Medulla oblongata (tissue), 1 donor: ENCODE data around the gene WDR75.
"Not testable (repeated sequence)": the region's sequence is repeated elsewhere in the genome, so short reads cannot be mapped to it uniquely, and the experiment has no call there.

ENCODE experiments used
- DNase-seq: peaks from one replicate; pipeline ENCODE4 v3.0.0-alpha.2; 2015; ENCODE audit errors: extremely low spot score

Gene WDR75

DNA sequence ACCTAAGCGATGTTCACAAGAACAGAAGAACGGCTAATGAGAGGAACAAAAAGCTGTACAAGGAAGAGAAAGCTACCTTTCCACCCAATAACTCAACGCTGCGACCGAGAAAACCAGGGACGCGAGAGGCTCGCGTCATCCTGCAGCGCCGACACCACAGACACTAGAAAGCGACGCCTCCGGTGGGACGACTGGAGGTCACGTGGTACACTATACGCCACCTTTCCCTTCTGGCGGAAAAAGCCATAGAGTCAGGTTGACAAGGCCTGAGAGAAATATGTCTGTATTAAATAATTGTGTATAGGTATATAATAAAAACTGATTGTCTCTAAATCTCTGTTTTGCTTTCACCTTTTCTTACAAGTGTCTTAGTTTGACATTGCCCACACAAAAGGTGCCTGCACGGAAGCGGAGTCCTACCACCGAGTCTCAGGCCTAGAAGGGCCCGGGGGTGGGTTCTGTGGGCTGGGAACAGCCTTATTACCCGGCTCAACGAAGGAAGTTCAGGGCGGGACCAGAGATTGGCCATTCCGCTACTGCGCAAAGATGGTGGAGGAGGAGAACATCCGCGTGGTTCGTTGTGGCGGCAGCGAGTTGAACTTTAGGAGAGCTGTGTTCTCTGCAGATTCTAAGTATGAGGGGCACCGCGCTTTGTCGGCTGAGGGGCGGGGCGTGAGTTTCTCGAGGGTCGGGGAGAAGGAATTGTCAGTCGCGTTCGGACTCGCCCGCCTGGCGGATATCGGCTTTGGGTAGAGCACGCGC is at the start of gene WDR75:
Gene WDR75, plus strand, starts transcription at position 528 of the 762 bp plus-strand sequence. Its CDS starts 19 bp downstream, at position 547.
- DNase-seq: peak; percentile 98

- no peak for DNase-seq
These were observed 47.7 kb upstream of the WDR75 start for GRCh38 chr2:189393440-189394111.

DNA sequence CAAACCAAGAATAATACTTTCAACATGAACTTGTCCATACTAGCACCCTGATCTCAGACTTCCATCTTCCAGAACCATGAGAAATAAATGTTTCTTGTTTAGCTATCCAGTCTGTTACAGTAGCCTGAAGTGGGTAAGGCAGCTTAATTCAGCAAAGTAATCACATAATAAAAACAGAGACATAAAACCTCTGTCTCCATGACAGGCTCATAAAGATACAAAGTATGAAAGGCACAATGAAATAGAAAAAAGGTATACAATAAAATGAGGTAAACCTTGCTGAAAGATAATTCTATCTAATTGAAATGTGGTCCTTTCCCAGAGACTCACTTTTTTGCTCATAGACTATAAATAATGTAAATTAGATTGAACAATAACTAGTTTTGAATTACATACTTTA is 46.7 kb upstream of the WDR75 start:
- DNase-seq: no peak

- no peak for DNase-seq
These were observed 38.3 kb upstream of the WDR75 start for GRCh38 chr2:189402932-189403331.

GRCh38 chr2:189406586-189407233 is 34.6 kb upstream of the WDR75 start:
- DNase-seq: no peak

DNA sequence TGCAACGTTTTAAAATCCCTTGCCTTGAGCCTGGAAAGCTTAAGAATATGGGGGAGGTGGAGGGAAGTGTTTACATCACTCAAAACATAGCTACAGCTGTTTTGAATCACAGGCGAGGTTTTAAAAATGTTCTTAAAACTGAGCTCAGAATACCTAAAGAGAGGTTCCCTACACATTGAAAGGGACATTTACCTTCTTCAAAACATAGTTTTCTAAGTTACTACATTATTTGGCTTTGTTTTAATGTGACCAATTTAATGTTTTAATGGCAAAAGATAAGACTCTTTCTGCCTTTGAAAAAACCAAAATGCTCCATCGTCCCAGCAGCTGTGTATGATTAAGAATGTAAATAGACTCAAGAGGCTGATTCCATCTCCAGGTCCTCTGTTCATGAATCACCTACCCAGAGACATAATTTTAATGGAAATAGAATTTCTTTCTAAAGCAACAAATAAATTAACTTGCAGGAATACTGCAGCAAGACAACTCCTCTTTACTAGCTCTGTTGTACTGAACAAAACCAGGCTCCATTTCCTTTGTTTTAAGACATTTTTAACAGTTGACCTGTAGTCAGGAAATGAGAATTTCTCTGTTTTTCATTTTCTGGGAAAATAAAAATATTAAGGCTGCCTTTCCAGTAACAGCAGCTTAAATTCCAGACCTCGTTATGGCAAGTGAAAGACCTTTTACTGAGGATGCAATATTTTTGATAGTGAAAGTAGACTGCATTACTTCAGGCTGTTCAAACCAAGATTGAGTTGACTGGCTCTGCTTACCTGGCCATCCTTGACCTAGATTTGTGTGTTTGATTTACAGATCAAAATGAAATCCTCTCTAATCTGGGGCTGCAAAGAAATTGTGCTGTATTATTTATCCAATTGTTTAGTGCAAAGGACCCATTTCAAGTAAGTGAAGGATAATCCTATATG is 33.7 kb upstream of the WDR75 start:
- no peak for DNase-seq

- DNase-seq: no peak
These were observed 33.0 kb upstream of the WDR75 start for GRCh38 chr2:189408294-189408693.

- DNase-seq: no peak
These were observed 32.1 kb upstream of the WDR75 start for GRCh38 chr2:189409131-189409530.

DNA sequence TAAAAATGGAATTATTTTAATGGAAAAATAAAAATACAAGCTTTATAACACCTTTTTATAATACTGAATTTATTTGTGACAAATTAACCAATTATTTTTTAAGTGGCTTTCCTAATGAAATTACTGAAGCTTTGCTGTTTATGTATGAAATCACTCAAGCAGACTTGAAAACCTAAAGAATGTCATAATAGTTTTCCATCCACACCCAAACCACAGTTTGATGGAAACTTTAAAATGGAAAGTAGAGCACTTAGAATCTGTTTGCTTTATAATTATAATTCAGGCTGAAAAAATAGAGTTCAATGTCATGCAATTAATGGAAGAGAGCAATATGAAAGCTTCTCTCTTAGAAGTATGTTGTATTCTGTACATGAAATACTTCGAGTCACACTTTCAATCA is 31.6 kb upstream of the WDR75 start:
- no peak for DNase-seq

- no peak for DNase-seq
These were observed 29.4 kb upstream of the WDR75 start for GRCh38 chr2:189411860-189412259.

GRCh38 chr2:189412330-189412953 is 28.8 kb upstream of the WDR75 start:
- DNase-seq: peak; percentile 68

DNA sequence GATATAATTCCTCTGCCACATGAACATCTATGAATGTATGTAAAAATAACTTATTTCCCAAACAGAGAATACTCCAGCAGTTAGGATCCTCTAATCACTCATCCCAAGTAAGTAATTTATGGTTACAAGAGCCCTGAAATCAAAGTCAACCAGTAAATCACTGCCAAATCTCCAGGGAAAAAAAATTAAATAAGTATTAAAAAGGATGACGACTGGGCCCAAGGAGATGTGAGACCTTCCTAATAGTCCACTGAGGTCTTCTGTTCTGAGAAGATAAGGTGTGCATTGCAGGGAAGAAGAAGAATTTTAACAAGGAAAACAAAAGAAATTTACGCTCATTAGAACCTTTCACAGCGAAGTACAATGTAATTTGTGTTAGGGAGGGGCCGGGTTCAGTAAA is 28.0 kb upstream of the WDR75 start:
- DNase-seq: no peak

DNA sequence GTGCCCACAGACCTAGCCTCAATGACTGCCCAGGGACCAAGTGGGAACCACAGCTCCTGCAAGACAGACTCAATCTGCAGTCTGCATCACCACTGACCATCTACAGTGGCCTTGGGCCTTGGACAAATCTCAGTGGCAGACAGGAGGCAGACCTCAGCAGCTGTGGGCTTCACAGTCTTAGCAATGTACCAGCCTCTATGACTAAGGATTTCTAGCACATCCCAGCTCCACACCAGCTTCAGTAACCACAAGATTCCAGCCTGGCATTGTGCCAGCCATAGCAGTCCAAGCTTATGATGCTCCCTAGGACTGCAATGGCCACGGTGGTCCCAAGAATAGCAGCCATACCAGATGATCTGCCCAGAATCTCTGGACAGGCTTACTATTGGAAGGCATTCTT is 19.6 kb upstream of the WDR75 start:
- DNase-seq: no peak

DNA sequence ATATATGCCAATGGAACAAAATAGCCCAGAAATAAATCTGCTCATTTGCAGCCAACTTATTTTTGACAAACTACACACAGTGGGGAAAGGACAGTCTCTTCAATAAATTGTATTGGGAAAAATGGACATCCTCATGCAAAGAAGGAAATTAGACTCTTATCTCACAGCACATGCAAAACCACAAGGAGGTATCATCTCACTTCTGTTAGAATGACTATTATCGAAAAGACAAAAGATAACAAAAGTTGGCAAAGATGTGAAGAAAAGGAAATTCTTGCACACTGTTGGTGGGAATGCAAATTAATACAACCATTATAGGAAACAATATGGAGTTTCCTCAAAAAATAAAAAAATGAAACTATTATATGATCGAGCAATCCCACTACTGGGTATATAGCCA is 16.3 kb upstream of the WDR75 start:
- DNase-seq: no peak

- DNase-seq: no peak
These were observed 15.6 kb upstream of the WDR75 start for GRCh38 chr2:189425676-189426075.

DNA sequence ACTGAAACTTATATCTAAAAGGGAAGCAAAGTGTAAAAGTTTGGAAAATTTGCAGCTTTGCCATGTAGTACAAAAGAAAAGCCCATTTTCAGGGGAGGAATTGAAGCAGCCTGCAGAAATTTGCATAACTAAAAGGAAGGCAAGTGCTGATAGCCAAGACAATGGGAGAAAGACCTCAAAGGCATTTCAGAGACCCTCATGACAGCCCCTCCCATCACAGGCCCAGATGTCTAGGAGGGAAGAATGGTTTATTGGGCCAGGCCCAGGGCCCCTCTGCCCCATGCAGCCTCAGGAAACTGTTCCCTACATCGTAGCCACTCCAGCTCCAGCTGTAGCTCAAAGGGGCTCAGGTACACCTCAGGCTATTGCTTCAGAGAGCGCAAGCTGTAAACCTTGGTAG is 14.4 kb upstream of the WDR75 start:
- DNase-seq: no peak

- no peak for DNase-seq
These were observed 13.4 kb upstream of the WDR75 start for GRCh38 chr2:189427872-189428271.

DNA sequence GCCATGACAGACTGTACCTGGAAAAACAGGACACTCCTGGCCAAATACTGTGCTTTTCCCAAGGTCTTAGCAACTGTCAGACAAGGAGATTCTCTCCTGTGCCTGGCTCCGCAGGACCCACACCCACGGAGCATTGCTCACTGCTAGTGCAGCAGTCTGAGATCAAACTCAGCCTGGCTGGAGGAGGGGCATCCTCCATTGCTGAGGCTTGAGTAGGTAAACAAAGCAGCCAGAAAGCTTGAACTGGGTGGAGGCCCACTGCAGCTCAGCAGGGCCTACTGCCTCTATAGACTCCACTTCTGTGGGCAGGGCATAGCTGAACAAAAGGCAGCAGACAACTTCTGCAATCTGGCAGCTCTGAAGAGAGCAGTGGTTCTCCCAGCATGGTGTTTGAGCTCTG is 10.8 kb upstream of the WDR75 start:
- DNase-seq: not testable (repeated sequence)

GRCh38 chr2:189435803-189436202 is 5.5 kb upstream of the WDR75 start:
- DNase-seq: not testable (repeated sequence)

DNA sequence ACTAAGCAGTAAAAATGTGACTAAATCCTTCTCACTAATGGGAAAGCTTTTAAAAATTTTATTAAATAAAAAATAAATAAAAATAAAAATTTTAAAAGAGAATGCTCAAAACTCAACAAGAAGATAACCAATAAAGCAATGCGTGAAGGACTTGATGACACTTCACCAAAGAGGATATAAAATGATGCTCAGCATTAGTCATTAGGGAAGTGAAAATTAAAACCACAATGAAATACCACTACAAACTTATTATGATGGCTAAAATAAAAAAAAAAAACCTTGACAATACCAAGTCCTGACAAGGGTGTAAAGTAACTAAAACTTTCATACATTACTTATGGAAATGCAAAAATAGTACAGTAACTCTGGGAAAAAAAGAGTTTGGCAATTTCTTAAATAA is 3.3 kb upstream of the WDR75 start:
- DNase-seq: no peak

DNA sequence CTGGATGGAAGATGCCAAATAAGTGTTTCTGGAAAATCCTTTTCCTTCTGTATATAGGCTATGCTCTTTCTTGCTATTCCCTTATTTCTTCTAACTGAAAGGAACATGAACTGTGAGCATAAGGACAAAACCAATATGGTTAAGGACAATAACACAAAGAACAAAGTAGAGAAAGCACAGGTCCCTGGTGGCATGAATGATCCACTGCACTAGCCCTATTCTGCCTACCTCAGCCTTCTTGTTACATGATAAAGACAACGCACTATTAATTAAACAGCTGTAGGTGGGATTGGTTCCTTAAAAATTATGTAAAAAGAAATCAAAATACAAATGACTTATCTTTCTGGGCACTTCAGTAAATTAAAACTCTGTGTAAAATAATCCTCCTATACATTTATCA is 1.9 kb upstream of the WDR75 start:
- DNase-seq: no peak

- no peak for DNase-seq
These were observed 679 bp upstream of the WDR75 start for GRCh38 chr2:189440644-189440946.
